ENCODE results near the gene ABCA9. TPM values are rescaled to one million over a fixed set of nuclear protein-coding genes. Genes with fewer than 3 reads are reported as not detected.
"Not testable (repeated sequence)": the region's sequence is repeated elsewhere in the genome, so short reads cannot be mapped to it uniquely, and the experiment has no call there.

The ABCA9 gene
- 6.0 TPM for total RNA-seq
- long read RNA-seq: 0 reads

- no peak for DNase-seq (ENCODE audit: low spot score)
- intact Hi-C loops (cut with DNase I): no loop called here
Measured at GRCh38 chr17:69060822-69061221, at the start of gene ABCA9. ABCA9 (minus strand) TSS chr17:69060927; CDS start chr17:69051126, 9,801 bp downstream.

DNA sequence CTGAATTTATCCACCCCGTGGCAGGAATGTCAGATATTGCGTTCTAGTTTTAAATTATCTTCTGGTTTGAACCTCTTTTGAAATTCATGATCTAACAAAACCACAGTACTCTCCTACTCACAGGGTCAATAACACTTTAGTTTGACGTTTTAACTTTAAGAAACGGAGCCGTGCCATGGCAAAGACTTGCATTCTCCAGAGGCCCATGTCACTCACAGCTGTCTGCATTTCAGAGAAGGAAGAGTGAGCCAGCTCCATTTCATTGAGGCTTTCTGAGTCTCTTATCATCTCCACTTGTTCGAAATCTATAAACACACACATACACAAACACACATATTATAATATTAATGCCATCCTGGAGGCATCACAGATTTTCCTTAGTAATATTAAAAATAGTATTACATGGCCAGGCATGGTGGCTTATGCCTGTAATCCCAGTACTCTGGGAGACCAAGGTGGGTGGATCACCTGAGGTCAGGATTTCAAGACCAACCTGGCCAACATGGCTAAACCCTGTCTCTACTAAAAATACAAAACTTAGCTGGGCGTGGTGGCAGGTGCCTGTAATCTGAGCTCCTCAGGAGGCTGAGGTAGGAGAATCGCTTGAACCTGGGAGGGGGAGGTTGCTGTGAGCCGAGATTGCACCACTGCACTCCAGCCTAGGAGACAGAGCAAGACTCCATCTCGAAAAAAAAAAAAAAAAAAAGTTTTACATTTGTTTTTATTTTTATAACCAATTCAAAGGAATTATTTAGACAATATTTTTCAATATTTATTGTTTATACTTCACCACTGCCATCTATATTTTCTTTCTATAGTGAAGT is 45.4 kb upstream of the ABCA9 start:
- intact Hi-C loops (cut with DNase I): no loop called here
- no peak for DNase-seq (ENCODE audit: low spot score)

DNA sequence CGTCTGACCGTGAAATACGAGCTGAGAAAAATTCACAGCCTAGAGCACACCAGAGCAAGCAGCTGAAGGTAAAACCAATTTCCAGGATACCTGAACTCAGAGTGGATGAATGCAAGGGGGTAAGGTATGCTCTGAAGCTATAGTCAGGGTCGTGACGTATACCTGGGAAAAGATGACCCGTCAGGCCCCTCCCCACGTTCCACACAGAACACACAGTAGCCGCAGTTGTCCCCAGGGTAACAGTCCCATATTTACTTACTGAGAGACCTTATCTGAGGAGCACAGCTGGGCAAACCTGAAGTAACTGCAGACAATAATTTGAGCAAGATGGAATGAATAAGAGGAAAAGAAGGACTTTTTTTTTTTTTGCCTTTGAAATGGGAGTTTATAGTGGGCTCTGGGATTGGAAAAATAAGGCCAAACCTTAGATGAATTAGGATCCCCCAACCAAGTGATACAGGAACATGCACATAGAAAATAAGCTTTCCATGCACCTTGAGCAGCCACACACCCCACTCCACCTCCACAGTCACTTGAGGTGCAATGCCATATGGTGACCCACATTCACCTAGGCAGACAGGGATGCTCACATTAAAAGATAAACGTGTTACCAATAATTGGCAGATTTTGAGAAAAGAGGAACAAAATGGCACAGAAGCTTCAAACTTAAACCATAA is 43.0 kb upstream of the ABCA9 start:
- no peak for DNase-seq (ENCODE audit: low spot score)
- intact Hi-C loops (cut with DNase I): no loop called here

DNA sequence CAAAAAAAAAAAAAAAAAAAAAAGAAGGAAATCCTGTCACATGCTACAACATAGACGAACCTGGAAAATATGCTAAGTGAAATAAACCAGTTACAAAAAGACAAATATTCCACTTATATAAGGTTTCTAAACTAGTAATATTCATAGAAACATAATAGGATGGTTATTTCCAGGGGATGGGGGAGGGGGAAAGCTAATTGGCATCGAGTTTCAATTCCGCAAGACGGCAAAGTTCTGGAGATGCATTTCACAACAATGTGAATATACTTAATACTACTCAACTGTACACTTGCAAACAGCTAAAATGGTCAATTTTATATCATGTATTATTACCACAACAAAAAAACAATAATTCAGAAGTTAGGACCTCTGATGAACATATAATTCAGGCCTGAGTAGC is 37.9 kb upstream of the ABCA9 start:
- DNase-seq (ENCODE audit: low spot score): no peak
- intact Hi-C loops (cut with DNase I): no loop called here

DNA sequence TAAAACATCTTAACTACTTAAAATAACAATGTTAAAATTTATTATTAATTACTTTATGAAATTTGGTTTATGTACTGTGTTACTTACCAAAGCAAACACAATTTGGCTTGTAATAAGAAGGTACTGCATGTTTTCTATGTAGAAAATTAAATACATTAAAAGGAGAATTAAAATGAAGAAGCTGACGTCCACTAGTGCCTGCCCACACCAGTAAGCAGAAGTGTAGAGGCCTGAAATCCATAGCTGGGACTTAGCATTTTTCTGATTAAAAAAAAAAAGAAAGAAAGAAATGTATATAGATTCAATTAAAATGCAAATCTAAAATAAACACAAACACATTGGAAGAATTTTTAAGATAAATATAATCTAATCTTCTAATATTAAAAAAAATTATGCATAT is 35.8 kb upstream of the ABCA9 start:
- intact Hi-C loops (cut with DNase I): no loop called here
- DNase-seq (ENCODE audit: low spot score): no peak

DNA sequence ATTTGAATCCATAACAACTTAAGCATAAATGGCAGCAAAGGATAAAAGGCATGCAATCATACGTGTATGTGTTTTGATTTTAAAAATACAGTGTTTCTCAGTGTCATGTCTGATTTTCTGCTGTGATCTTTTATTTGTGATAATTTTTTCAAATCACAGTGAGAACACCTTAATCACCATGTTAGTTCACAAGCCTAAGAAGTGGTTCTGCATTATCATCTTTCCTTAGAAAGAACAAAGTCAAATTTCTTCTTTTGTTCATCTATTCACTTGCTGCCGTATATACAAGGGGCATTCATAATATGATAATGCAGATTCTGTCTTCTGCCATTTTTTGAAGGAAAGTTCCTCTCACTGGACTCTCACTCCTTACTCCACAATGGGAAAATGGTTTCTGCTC is 33.3 kb upstream of the ABCA9 start:
- intact Hi-C loops (cut with DNase I): no loop called here
- no peak for DNase-seq (ENCODE audit: low spot score)

GRCh38 chr17:69093279-69093789 is 32.6 kb upstream of the ABCA9 start:
- intact Hi-C loops (cut with DNase I): no loop called here
- DNase-seq (ENCODE audit: low spot score): no peak

DNA sequence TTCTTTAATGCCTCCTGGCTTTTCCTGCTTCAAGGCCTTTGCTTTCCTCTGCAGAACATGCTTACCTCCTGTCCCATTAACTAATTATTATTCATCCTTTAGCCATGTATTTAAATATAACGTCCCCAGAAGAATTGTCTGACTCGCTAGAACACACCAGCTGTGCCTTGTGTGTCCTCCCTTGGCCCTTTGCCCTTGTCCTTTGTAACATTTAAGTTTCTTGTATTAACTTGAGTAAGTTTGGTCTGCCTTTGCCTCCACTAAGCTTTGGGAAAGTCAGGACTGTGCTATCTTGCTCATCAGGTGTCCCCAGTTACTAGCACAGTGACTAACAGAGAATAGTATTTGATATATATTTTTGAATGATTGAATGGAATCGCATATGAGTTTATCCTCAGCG is 29.6 kb upstream of the ABCA9 start:
- intact Hi-C loops (cut with DNase I): no loop called here
- DNase-seq (ENCODE audit: low spot score): no peak

GRCh38 chr17:69088643-69089200 is 28.0 kb upstream of the ABCA9 start:
- intact Hi-C loops (cut with DNase I): no loop called here
- no peak for DNase-seq (ENCODE audit: low spot score)

- no peak for DNase-seq (ENCODE audit: low spot score)
- intact Hi-C loops (cut with DNase I): no loop called here
Measured at GRCh38 chr17:69086641-69087040, 25.9 kb upstream of the ABCA9 start.

GRCh38 chr17:69084911-69085310 is 24.2 kb upstream of the ABCA9 start:
- intact Hi-C loops (cut with DNase I): no loop called here
- DNase-seq (ENCODE audit: low spot score): no peak

DNA sequence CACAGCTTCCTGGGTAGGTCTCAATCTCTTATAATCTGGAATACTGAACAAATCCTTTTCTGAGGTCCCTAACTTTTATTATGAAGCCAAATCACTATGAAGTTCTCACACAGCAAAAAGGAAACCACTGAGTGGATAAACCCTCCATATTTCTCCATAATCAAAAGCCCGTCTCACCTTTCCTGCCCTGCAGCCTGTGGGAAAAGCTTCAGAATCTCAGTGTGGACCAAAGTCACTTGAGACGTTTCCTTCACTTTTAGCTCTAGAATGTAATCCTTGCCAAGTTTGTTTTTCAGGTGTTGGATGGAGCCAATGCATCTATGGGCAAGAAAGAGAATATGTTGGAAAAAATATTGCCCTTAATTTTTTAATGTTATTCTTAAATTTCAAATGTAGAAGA is 22.0 kb upstream of the ABCA9 start:
- intact Hi-C loops (cut with DNase I): no loop called here
- no peak for DNase-seq (ENCODE audit: low spot score)

DNA sequence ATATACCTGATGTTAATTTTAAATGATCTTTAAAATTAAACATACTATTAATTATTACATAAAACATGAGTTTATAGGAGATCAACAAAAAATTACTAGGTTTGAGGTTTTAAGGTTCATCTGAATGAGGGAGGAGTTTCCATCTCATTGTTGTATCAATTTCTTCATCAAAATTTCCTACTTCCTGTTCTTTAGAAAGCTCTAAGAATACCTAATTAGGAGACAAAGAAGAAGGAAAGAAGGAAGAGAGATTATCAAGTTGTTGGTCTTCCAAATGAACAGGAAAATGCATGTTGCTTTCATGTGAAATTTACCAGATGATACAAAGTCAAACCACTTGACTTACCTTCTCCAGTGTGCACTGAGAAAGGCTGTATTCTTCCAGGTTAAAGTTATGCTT is 18.1 kb upstream of the ABCA9 start:
- intact Hi-C loops (cut with DNase I): no loop called here
- DNase-seq (ENCODE audit: low spot score): no peak

DNA sequence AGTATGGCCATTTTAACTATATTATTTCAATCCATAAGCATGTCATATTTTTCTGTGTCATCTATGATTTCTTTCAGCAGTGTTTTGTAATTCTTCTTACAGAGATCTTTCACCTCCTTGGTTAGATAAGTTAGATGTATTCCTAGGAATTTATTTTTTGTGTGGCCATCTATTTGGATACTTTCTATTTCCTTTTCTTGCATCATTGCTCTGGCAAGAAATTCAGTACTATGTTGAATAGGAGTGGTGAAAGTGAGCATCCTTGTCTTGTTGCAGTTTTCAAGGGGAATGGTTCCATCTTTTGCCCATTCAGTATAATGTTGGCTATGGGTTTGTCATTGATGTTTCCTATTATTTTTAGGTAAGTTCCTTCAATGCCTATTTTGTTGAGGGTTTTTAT is 15.1 kb upstream of the ABCA9 start:
- intact Hi-C loops (cut with DNase I): no loop called here
- no peak for DNase-seq (ENCODE audit: low spot score)

GRCh38 chr17:69073392-69073791 is 12.7 kb upstream of the ABCA9 start:
- intact Hi-C loops (cut with DNase I); DNase-seq (ENCODE audit: low spot score): not testable (repeated sequence)

DNA sequence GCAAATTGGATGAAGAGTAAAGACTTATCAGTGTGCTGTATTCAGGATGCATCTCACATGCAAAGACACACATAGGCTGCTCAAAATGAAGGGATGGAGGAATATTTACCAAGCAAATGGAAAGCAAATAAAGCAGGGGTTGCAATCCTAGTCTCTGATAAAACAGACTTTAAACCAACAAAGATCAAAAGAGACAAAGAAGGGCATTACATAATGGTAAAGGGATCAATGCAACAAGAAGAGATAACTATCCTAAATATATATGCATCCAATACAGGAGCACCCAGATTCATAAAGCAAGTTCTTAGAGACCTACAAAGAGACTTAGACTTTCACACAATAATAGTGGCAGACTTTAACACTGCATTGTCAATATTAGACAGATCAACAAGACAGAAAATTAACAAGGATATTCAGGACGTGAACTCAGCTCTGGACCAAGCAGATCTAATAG is 12.1 kb upstream of the ABCA9 start:
- DNase-seq (ENCODE audit: low spot score); intact Hi-C loops (cut with DNase I): not testable (repeated sequence)

- DNase-seq (ENCODE audit: low spot score); intact Hi-C loops (cut with DNase I): not testable (repeated sequence)
Measured at GRCh38 chr17:69071233-69071586, 10.5 kb upstream of the ABCA9 start.

GRCh38 chr17:69070378-69071232 is 9.9 kb upstream of the ABCA9 start:
- intact Hi-C loops (cut with DNase I); DNase-seq (ENCODE audit: low spot score): not testable (repeated sequence)

- intact Hi-C loops (cut with DNase I): no loop called here
- DNase-seq (ENCODE audit: low spot score): no peak
Measured at GRCh38 chr17:69069226-69069750, 8.6 kb upstream of the ABCA9 start.

Measured in cardiac septum (tissue), 1 donor.